ENCODE data around the gene MEP1A. TPM values are rescaled to one million over a fixed set of nuclear protein-coding genes. Genes with fewer than 3 reads are reported as not detected.
A peak's percentile ranks its signal among the peaks of the same experiment; 100 is the strongest.

Gene MEP1A
- total and polyA plus RNA-seq, 2 of the 13 experiments (the other 11 are each of a cell fraction or from before 2014, with no cell fraction given), result 0.24 to 0.83 TPM

DNA sequence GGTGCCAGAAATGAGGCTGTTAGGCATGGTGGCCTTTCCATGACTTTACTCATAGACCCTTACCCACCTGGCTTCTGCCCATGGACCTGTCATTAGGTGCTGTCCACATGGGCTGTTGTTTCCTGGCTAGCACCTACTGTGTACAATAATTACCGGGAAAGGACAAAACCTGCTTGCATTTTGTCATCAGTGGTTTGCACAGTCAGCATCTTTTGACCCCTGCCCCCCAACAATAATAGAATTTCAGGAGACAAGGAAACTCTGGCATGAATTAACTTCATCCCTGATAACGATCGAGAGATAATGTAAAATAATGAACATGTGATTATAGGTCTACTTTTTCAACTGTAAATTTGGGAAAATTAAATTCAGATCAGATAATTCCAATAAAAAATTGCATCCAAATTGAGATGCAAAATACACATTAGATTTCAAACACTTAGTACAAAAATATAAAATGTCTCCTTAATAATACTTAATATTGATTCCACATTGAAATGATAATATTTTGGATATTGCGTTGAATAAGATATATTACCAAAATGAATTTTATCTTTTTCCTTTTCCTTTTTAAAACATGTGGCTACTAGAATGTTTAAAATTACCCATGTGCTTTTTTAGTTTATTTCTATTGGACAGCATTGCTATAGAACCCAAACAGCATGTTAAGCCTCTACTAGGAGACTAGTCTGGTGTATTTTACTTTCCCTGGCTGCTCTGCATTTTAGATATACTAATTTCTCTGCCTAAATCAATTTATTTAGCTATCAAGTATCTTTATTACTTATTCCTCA, 34.0 kb upstream of the MEP1A start:
- POLR2A ChIA-PET, result no interaction called here
- Histone ChIP-seq H3K9me3 (ENCODE audit: low read length) (no peaks in the 10 kb centered on the region), H3K27me3 (ENCODE audit: control insufficient read depth in 1 of 2, insufficient read depth in 2 of 2, low read length in 2 of 2) (no peaks in the 10 kb centered on the region), H3K36me3 (replicated peaks in 1 of 2; ENCODE audit: control insufficient read depth in 1 of 2, insufficient read depth in 2 of 2, low read length in 2 of 2) (no peaks in the 10 kb centered on the region), H3K79me2 (ENCODE audit: insufficient read depth, low read length) (no peaks in the 10 kb centered on the region), H4K20me1 (ENCODE audit: insufficient read depth, low read length) (no peaks in the 10 kb centered on the region), H3K4me2 (ENCODE audit: low read depth, low read length) (no peak overlapping the region), H3K27ac (ENCODE audit: extremely low read length, insufficient read depth, low read length) (no peak overlapping the region), H3K9ac (ENCODE audit: insufficient read depth, low read depth, low read length) (no peak overlapping the region), H3K4me1 (ENCODE audit: insufficient read depth, low read length) (no peaks in the 10 kb centered on the region), H3K4me3 (replicated peaks in 1 of 3; ENCODE audit: insufficient read depth in 1 of 3, low read depth in 2 of 3, low read length in 3 of 3) (no peak overlapping the region), H2AFZ (ENCODE audit: low read length) (no peak overlapping the region)
- DNase-seq (ENCODE audit: low spot score) (no peak), FAIRE-seq (no peak), ATAC-seq (no peak)
- CTCF ChIA-PET (ENCODE audit: low intra/inter-chr PET ratio, low total read pairs), result no interaction called here
- peak; percentile 92 for TF ChIP-seq MAFF (IDR thresholded peaks at IDR 0.05; ENCODE audit: low read depth, low read length)
- TF ChIP-seq MAFK (conservative IDR thresholded peaks at IDR 0.05 in 1 of 2, IDR thresholded peaks at IDR 0.05 in 1 of 2; ENCODE audit: low read length in 2 of 2), result peak; percentile 91 to 94
- TF ChIP-seq, protein P1, sequence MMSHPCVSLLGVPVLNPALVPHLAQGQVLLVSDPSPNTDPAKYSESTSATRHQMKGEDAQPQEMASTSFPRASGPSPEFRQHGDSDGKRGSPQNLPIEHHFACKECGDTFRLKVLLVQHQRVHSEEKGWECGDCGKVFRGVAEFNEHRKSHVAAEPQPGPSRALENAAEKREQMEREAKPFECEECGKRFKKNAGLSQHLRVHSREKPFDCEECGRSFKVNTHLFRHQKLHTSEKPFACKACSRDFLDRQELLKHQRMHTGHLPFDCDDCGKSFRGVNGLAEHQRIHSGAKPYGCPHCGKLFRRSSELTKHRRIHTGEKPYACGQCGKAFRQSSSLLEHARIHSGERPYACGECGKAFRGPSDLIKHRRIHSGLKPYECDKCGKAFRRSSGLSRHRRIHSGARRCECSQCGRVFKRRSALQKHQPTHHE (CRISPR knock-in tag; IDR thresholded peaks at IDR 0.05; ENCODE audit: borderline replicate concordance), result no peak
- TF ChIP-seq, protein P2, sequence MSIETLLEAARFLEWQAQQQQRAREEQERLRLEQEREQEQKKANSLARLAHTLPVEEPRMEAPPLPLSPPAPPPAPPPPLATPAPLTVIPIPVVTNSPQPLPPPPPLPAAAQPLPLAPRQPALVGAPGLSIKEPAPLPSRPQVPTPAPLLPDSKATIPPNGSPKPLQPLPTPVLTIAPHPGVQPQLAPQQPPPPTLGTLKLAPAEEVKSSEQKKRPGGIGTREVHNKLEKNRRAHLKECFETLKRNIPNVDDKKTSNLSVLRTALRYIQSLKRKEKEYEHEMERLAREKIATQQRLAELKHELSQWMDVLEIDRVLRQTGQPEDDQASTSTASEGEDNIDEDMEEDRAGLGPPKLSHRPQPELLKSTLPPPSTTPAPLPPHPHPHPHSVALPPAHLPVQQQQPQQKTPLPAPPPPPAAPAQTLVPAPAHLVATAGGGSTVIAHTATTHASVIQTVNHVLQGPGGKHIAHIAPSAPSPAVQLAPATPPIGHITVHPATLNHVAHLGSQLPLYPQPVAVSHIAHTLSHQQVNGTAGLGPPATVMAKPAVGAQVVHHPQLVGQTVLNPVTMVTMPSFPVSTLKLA (IDR thresholded peaks at IDR 0.05), result peak; percentile 92
- no peak for TF ChIP-seq BRF2 (CRISPR knock-in tag; IDR thresholded peaks at IDR 0.05)
- intact Hi-C loops (cut with micrococcal nuclease; ENCODE audit: unreplicated experiment), result no loop called here
- no TSS peak for BruUV-seq (replicated peaks)
- 55% methylated on average over 4 of the region's 4 CpGs for WGBS (ENCODE audit: low lambda C conversion rate)
- in situ Hi-C loops (cut with HindIII; ENCODE audit: extremely low pct_ligation_motif_present, low pct_unique_long_range_greater_than_20kb), result no loop called here

All from HepG2 (cell line).